Nephron (organoid): ENCODE data around the gene STPG2.

Experiments
- H3K27ac Mint-ChIP-seq, 3 experiments: 2 replicates each; pipeline ENCODE4 v1.8.0; 2020; ENCODE audit warnings: mixed read lengths in 3 of 3, mild to moderate bottlenecking in 2 of 3, moderate library complexity in 1 of 3
- H3K27me3 Mint-ChIP-seq: 2 replicates; pipeline ENCODE4 v1.8.0; 2021; ENCODE audit warnings: low read depth, mild to moderate bottlenecking, moderate library complexity, mixed read lengths
- H3K36me3 Mint-ChIP-seq: 2 replicates; pipeline ENCODE4 v1.8.0; 2020; ENCODE audit warnings: low read depth, mixed read lengths
- H3K4me1 Mint-ChIP-seq: 2 replicates; pipeline ENCODE4 v1.8.0; 2020; ENCODE audit warnings: mixed read lengths
- H3K4me3 Mint-ChIP-seq, 3 experiments: 2 replicates each; pipeline ENCODE4 v1.8.0; 2020; ENCODE audit warnings: mild to moderate bottlenecking in 3 of 3, mixed read lengths in 3 of 3, moderate library complexity in 2 of 3
- H3K9me3 Mint-ChIP-seq: 2 replicates; pipeline ENCODE4 v1.8.0; 2020; ENCODE audit warnings: mixed read lengths
- TF ChIP-seq, protein P1 (sequence below), 3 experiments: fragments of 200-600 bp; sonication (generic); IDR thresholded peaks; one replicate each; pipeline ENCODE4 v1.5.0; 2021; ENCODE audit warnings: antibody characterized with exemption in 3 of 3; ENCODE audit not compliant: unreplicated experiment in 3 of 3

Gene STPG2

DNA sequence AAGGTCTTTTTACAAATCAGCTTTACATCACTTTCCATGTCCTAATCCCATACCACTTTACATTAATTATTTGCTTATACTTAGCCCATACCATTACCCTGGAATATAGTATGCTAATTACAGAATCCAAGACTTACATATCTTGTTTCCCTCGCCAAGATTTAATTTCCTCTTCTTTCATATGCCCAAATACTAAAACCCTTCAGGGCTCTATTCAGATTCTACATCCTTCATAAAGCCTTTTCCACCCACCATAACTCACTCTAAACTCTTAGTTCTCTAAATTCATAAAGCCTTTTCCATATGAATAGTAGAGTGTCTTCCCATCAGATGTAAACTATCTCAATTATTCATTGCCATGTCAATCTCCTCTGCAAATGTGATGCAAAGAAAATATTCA lies 390.7 kb downstream of the STPG2 start:
- Mint-ChIP-seq H3K4me1 (no peaks in the 10 kb centered on the region), H3K36me3 (no peaks in the 10 kb centered on the region), H3K27me3 (no peaks in the 10 kb centered on the region), H3K4me3 (no peak overlapping the region), H3K27ac (no peak overlapping the region), H3K9me3 (no peaks in the 10 kb centered on the region)
- TF ChIP-seq, protein P1, sequence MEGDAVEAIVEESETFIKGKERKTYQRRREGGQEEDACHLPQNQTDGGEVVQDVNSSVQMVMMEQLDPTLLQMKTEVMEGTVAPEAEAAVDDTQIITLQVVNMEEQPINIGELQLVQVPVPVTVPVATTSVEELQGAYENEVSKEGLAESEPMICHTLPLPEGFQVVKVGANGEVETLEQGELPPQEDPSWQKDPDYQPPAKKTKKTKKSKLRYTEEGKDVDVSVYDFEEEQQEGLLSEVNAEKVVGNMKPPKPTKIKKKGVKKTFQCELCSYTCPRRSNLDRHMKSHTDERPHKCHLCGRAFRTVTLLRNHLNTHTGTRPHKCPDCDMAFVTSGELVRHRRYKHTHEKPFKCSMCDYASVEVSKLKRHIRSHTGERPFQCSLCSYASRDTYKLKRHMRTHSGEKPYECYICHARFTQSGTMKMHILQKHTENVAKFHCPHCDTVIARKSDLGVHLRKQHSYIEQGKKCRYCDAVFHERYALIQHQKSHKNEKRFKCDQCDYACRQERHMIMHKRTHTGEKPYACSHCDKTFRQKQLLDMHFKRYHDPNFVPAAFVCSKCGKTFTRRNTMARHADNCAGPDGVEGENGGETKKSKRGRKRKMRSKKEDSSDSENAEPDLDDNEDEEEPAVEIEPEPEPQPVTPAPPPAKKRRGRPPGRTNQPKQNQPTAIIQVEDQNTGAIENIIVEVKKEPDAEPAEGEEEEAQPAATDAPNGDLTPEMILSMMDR (IDR thresholded peaks at IDR 0.05; ENCODE audit: unreplicated experiment in 3 of 3) = no peak

DNA sequence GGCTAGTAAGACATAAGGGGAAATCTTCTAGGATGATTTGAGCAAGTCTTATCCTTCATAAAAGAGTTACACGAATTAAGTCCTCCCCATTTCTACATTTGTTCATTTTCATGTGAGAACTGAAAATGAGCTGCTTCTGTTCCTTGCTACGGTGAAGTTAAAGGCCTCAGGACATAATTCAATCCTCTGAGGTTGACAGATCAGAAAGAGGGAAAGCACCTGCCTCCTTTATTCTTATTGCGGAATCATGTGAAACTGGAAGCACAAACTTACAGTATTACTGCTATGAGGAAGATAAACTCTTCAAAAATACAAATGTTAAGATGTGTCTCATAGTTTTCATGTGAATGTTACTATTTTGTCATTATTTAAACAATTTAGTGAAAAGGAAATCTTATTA lies 395.3 kb downstream of the STPG2 start:
- TF ChIP-seq, protein P1 (IDR thresholded peaks at IDR 0.05; ENCODE audit: unreplicated experiment in 3 of 3) = no peak
- H3K4me3 Mint-ChIP-seq = no peak overlapping the region
- H3K27ac Mint-ChIP-seq = no peak overlapping the region
- no peaks in the 10 kb centered on the region for H3K4me1 Mint-ChIP-seq
- no peaks in the 10 kb centered on the region for H3K27me3 Mint-ChIP-seq
- H3K36me3 Mint-ChIP-seq = no peaks in the 10 kb centered on the region
- H3K9me3 Mint-ChIP-seq = no peaks in the 10 kb centered on the region

DNA sequence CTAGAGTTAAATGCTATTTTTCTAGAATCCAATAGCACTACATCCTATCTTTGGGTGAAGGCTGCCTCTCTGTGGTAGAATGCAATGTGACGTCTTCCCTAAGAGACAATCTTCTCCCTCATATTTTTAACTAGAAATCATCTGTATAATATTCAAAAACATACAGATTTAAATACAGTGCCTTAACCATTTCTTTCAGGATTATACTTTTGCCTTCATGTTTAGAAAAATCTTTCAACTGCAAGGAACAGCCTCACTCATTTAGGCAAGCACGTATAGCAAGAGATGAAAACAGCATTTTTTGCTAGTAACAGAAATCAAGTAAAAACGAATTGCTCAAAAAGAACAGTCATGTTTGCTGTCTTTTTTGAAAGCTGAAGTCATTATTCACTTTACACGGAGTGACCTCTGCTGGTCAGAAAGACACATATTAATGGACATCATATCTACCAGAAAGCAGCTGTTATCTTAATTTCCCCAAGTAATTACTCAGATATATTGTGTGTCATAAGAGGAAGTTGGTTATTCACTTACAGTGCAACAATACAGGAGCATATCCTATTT lies 422.3 kb downstream of the STPG2 start:
- Mint-ChIP-seq H3K36me3 (no peaks in the 10 kb centered on the region), H3K27me3 (no peaks in the 10 kb centered on the region), H3K9me3 (no peaks in the 10 kb centered on the region), H3K4me3 (no peak overlapping the region), H3K27ac (peak overlapping the region; percentile 62 to 79 (median 66)), H3K4me1 (peaks cover 10% of the 10 kb centered on the region)
- TF ChIP-seq, protein P1 (IDR thresholded peaks at IDR 0.05; ENCODE audit: unreplicated experiment in 3 of 3) = peak; percentile 44 to 67 (median 51)

DNA sequence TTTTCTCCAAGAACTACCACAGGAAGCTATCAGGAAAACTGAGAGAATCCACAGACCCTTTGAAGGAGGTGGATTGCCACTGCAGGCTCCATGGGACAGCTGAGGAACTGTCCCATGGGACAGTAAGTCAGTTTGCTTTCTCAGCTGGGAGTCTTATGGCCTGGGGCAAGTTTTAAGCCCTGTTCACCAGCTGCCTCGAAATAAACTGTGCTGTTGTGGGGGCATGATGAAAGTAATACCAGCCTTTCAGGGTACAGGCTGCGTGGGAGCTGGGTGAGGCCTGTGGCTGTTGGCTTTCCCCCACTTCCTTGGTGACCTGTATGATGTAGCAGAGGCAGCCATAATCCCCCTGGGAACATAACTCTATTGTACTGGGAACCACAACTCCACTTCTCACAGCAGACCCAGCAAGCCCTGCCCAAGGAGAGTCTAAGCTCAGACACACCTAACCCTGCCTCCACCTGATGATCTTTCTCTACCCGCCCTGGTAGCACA lies 452.1 kb downstream of the STPG2 start:
- TF ChIP-seq, protein P1 (IDR thresholded peaks at IDR 0.05; ENCODE audit: unreplicated experiment in 3 of 3) = no peak

DNA sequence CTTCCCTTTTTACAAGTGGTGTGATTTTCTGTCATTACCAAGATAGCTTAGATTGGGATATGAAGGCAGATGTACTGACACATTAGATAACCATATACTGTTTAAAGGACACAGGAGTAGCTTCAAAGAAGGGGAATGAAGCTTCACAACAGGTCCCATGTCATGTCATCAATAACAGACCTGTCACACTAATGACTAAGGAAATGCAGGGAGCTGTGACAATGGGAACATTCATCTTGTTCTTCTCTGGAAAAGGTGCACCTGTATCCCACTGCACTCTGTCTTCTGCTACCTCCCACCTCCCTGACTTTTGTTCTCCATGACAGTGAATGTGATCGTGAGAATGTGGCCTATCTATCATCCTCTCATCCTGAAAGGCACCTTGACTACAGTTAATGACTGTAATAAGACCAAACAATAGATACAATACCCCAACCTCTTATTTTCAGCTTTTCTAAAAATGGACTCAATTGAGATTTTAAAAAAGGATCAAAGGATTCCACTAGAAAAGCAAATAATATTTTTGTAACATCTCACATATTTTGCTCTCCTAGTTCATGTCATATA lies 472.5 kb downstream of the STPG2 start:
- H3K36me3 Mint-ChIP-seq = no peaks in the 10 kb centered on the region
- H3K9me3 Mint-ChIP-seq = no peaks in the 10 kb centered on the region
- H3K27me3 Mint-ChIP-seq = no peaks in the 10 kb centered on the region
- H3K27ac Mint-ChIP-seq = no peak overlapping the region
- TF ChIP-seq, protein P1 (IDR thresholded peaks at IDR 0.05; ENCODE audit: unreplicated experiment in 3 of 3) = no peak
- no peaks in the 10 kb centered on the region for H3K4me1 Mint-ChIP-seq
- no peak overlapping the region for H3K4me3 Mint-ChIP-seq

More for the DNA sequence above, 452.1 kb downstream of the STPG2 start:
- H3K4me1 Mint-ChIP-seq = no peaks in the 10 kb centered on the region
- H3K27me3 Mint-ChIP-seq = no peaks in the 10 kb centered on the region
- no peak overlapping the region for H3K4me3 Mint-ChIP-seq
- peaks cover 40% of the 10 kb centered on the region for H3K9me3 Mint-ChIP-seq
- H3K36me3 Mint-ChIP-seq = no peaks in the 10 kb centered on the region
- H3K27ac Mint-ChIP-seq = no peak overlapping the region

DNA sequence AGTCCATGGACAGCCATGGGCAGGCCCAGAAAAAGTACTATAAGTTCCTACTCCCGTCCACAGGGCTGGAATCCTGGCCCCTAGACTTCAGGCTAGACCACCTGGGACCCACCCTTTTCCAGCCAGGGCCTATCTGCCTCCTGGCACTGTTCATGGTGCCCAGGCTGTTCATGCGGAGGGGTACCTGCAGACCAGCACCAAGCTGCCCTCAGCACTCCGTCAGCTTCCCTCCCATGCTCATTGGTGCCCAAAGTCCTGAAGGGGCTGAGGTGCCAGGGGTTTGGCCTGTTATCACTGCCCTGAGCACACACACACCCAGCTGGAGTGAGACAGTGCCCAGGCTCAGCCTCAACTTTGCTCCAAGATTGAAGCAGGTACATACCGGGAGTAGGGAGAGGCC lies 477.7 kb downstream of the STPG2 start:
- no peak overlapping the region for H3K4me3 Mint-ChIP-seq
- TF ChIP-seq, protein P1 (IDR thresholded peaks at IDR 0.05; ENCODE audit: unreplicated experiment in 3 of 3) = no peak
- H3K36me3 Mint-ChIP-seq = no peaks in the 10 kb centered on the region
- H3K27me3 Mint-ChIP-seq = no peaks in the 10 kb centered on the region
- no peaks in the 10 kb centered on the region for H3K4me1 Mint-ChIP-seq
- H3K27ac Mint-ChIP-seq = no peak overlapping the region
- no peaks in the 10 kb centered on the region for H3K9me3 Mint-ChIP-seq
